ENCODE data around the gene AGR2.
"Not testable (repeated sequence)": the region's sequence is repeated elsewhere in the genome, so short reads cannot be mapped to it uniquely, and the experiment has no call there.

Gene AGR2

GRCh38 chr7:16773884-16774283 lies 30.9 kb downstream of the AGR2 start:
- no peak for DNase-seq (ENCODE audit: low spot score)

GRCh38 chr7:16773326-16773725 lies 31.5 kb downstream of the AGR2 start:
- no peak for DNase-seq (ENCODE audit: low spot score)

GRCh38 chr7:16770657-16771329 lies 34.0 kb downstream of the AGR2 start:
- DNase-seq (ENCODE audit: low spot score): no peak

- not testable (repeated sequence) for DNase-seq (ENCODE audit: low spot score)
Observed at GRCh38 chr7:16769994-16770393, 34.8 kb downstream of the AGR2 start.

- no peak for DNase-seq (ENCODE audit: low spot score)
Observed at GRCh38 chr7:16765436-16765859, 39.4 kb downstream of the AGR2 start.

GRCh38 chr7:16764942-16765341 lies 39.9 kb downstream of the AGR2 start:
- DNase-seq (ENCODE audit: low spot score): no peak

GRCh38 chr7:16762177-16762576 lies 42.6 kb downstream of the AGR2 start:
- DNase-seq (ENCODE audit: low spot score): no peak

- DNase-seq (ENCODE audit: low spot score): no peak
Observed at GRCh38 chr7:16759840-16760239, 45.0 kb downstream of the AGR2 start.

- no peak for DNase-seq (ENCODE audit: low spot score)
Observed at GRCh38 chr7:16758631-16759611, 45.9 kb downstream of the AGR2 start.

- DNase-seq (ENCODE audit: low spot score): no peak
Observed at GRCh38 chr7:16758036-16758435, 46.8 kb downstream of the AGR2 start.

- DNase-seq (ENCODE audit: low spot score): peak; percentile 10
Observed at GRCh38 chr7:16755397-16755796, 49.4 kb downstream of the AGR2 start.

GRCh38 chr7:16754856-16755317 lies 49.9 kb downstream of the AGR2 start:
- peak; percentile 65 for DNase-seq (ENCODE audit: low spot score)

GRCh38 chr7:16753932-16754855 lies 50.6 kb downstream of the AGR2 start:
- peak; percentile 45 for DNase-seq (ENCODE audit: low spot score)

GRCh38 chr7:16753102-16753931 lies 51.5 kb downstream of the AGR2 start, which contains the start of gene TSPAN13:
TSPAN13 (plus strand) TSS chr7:16753755; CDS start chr7:16753968, 213 bp downstream.
- DNase-seq (ENCODE audit: low spot score): peak; percentile 88

- DNase-seq (ENCODE audit: low spot score): no peak
Observed at GRCh38 chr7:16747102-16747501, 57.7 kb downstream of the AGR2 start.

GRCh38 chr7:16745645-16746044 lies 59.2 kb downstream of the AGR2 start:
- no peak for DNase-seq (ENCODE audit: low spot score)

GRCh38 chr7:16744518-16745250 lies 60.1 kb downstream of the AGR2 start:
- DNase-seq (ENCODE audit: low spot score): no peak

GRCh38 chr7:16743236-16743635 lies 61.6 kb downstream of the AGR2 start:
- DNase-seq (ENCODE audit: low spot score): no peak

- DNase-seq (ENCODE audit: low spot score): no peak
Observed at GRCh38 chr7:16742547-16742946, 62.3 kb downstream of the AGR2 start.

All from cerebellar cortex (tissue), 1 donor.